ENCODE results near the gene MAP7.
"Not testable (repeated sequence)": the region's sequence is repeated elsewhere in the genome, so short reads cannot be mapped to it uniquely, and the experiment has no call there.

Gene MAP7

GRCh38 chr6:136506124-136506799 is 44.0 kb downstream of the MAP7 start:
- DNase-seq (ENCODE audit: low read depth, low spot score) = no peak

DNA sequence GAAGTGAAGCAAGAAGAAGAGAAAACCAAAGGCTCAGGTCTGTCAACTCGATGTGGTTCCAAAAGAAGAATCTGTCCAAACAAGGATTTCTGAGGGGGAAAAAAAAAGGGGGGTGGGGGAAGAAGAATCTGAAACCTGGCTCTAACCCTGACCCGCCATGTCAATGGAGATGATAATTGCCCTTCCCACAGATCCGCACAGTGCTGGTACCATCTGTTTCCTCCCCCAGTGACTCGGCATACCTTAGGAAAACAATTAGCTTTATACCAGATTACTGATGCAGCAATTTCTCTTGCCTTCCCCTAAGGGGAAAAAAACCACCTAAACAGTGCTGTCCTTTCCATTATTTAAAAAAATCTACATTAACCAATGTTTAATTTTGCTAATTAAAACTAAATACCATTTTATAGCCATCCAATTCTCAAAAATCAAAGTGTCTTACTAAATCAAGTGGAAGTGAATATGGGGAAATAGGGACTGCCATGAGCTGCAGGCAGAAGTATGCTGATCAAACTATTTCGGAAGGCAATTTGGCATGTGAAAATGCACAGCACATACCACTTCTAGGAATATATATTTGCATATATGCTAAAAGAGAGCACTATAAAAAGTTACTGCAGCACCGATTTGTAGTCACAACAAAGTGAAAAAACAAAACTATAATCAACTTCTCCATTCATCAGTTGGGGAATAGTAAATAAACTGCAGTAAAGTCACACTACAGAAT is 46.8 kb downstream of the MAP7 start:
- no peak for DNase-seq (ENCODE audit: low read depth, low spot score)

DNA sequence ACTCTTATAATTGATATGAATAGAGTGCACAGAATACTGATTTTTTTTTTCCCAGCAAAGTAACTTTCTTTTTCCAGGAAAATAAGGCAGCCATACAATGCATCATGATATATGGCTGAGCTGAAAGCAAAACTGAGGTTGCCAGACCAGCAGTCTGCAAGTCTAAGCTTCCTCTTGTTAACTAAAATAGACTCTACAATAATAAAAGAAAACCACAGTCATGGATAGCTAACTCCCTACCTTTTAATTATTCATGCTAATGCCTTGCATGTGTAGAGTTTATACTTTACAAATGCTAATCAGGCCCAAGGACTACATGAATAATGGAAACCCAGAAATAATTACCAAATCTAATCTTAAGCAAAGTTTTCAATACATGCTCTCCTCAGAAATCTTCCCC is 47.4 kb downstream of the MAP7 start:
- DNase-seq (ENCODE audit: low read depth, low spot score) = peak; percentile 47

DNA sequence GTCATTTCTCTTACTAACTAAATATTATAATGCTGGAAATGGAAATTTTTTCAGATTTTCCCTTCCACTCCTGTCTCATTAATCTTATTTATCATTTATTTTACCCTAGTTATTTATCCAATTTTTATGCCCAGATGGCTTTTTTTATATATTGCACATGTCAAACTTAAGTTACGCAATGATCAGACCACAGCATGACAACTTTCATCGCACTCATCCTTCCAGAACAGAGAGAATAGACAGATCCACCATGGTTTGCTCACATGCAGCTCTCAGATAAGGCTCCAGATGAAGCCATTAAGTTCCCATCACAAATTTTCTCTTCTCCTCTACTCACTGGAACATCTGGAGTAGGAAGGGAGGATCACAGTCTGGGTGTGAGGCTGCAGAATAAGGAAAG is 48.7 kb downstream of the MAP7 start:
- no peak for DNase-seq (ENCODE audit: low read depth, low spot score)

DNA sequence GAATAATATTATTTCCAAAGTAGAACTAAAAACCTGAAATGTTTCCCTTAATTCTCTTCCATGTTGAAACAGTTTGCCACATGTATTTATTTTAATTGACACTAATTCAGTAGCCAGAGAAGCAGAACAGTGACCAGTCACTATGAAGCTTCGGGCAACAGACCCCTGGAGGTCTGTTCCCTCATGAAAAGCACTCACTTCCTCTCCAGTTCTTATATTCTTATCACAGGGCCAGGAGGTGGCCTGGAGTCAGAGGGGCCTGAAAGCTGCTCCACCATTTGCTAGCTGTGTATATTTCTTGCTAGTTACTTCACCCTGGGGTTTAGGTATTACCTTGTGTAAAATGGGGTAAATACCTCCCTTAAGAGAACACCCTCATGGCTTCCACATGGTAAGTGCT is 49.1 kb downstream of the MAP7 start:
- no peak for DNase-seq (ENCODE audit: low read depth, low spot score)

- no peak for DNase-seq (ENCODE audit: low read depth, low spot score)
Observed at GRCh38 chr6:136500414-136500813, 49.8 kb downstream of the MAP7 start.

- no peak for DNase-seq (ENCODE audit: low read depth, low spot score)
Observed at GRCh38 chr6:136499370-136499769, 50.9 kb downstream of the MAP7 start.

DNA sequence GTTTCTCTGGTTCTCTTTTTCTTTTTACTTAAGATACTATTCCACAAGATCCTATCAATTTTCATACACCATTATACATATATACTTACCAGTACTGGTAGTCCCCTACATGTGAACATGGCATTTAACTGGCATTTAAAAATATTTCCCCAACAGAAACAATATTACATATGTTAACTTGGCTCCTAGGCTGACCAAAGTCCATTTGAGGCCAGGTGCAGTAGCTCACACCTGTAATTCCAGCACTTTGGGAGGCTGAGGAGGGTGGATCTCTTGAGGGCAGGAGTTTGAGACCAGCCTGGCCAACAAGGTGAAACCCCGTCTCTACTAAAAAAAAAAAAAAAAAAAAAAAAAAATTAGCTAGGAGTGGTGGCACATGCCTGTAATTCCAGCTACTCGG is 53.8 kb downstream of the MAP7 start:
- DNase-seq (ENCODE audit: low read depth, low spot score) = not testable (repeated sequence)

GRCh38 chr6:136494710-136495109 is 55.5 kb downstream of the MAP7 start:
- no peak for DNase-seq (ENCODE audit: low read depth, low spot score)

GRCh38 chr6:136494059-136494458 is 56.2 kb downstream of the MAP7 start:
- no peak for DNase-seq (ENCODE audit: low read depth, low spot score)

- no peak for DNase-seq (ENCODE audit: low read depth, low spot score)
Observed at GRCh38 chr6:136492409-136492808, 57.8 kb downstream of the MAP7 start.

DNA sequence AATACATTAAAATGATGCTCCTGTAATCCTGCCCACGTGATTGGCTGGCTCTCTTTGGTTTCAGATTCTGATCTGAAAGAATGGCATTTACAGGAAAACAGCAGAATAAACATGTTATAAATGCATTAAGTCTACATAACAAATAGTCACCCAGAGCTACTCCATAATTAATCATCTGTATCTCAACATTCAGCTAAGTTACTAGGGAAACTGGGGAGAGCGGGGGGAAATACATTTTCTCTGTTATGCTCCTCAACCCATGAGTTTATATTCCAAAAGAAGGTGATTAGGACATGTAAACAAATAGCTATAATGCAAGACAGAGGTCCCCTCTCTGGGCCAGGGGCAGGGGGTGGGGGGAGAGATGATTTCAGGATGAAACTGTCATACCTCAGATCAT is 58.5 kb downstream of the MAP7 start:
- no peak for DNase-seq (ENCODE audit: low read depth, low spot score)

DNA sequence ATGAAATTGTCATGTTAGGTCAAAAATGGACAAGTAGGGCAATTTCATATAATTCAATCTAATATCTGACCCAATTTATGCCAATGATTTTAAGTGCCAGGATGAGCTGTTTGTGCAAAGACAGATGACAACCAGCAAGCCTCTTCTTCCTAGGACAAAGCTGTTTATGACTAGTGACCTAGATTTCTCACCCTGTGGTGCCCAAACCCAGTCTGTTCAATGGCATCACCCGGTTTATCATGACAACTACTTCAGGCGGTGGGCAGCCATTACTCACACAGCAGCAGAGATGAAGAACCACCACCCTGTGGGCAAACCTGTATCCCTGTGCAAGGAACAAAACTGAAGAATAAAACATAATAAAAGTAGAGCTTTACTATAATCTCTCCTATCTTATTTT is 59.0 kb downstream of the MAP7 start:
- no peak for DNase-seq (ENCODE audit: low read depth, low spot score)

DNA sequence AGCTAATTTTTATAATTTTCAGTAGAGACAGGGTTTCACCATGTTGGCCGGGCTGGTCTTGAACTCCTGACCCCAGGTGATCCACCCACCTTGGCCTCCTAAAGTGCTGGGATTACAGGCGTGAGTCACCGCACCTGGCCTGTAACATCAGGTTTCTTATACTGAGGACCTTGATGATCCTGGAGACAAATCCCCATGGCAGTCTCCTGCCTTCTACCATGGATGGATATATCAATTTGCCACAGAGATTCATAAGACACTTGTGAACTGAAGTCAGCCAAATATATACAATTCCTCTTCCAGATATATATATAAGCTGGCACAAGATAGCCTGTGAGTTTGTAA is 60.6 kb downstream of the MAP7 start:
- DNase-seq (ENCODE audit: low read depth, low spot score) = not testable (repeated sequence)

DNA sequence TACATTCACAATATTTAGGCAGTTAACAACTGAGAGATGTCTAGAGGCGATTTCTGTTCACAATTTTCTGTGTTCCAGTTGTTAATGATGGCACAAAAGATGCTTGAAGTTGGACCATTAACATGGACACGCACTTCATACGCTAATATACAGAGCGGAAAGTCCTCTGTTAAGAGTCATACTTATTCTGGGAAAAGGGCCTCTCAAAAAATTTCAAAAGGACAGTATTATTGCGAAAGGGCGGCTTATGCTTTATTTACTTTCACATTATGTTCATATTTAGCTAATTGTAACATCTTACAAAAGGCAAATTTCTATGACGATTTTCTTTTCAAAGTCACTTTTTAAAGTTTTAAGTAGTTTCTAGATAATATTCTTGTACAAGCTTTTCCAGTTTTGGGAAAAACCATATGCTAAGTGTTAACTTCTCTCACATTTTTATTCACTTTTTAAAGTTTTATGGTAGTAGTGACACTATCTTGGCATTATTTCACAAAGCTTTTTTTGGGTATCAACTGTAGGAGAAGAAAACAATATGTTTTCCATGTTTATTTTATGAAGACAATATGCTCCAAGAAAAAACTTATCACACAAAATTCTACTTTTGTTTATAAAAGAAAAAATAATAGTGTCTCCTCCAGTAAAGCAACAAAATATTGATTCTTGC is 62.3 kb downstream of the MAP7 start:
- no peak for DNase-seq (ENCODE audit: low read depth, low spot score)

DNA sequence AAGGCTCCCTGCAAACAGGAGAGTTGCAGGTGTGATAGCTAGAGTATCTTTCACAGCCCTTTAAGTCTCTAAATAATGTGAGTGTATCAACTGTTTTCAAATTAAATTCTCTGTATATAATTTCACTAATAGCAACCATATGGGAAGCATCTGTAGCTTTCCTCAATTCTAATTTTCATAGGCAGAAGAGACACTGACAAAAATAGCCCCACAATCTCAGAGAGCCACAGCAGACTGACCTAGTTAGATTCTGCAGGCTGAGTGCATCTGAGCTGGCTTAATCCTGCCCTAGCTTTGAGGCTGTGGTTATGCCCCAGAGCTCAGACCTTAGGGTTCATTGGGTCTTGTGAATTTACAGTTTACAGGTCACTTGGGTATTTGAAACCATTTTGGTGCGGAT is 63.9 kb downstream of the MAP7 start:
- no peak for DNase-seq (ENCODE audit: low read depth, low spot score)

DNA sequence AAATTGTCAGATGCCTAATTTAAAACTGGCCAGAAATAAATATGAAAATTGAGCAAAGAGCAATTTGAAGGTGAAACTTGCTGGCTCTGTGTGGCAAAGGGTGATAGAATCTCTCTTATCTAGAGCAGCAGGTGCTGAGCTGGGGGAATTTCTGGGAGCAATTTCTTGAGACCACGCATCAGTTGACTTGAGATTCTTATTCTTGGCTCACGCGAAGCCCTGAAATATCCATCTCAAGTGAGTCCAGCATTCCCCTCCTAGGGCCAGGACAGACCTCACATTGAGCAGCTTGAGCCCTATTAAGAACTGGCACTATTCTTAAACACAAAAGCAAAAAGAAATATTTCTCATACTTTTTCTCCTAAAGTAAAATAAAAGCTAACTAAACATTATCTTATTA is 66.3 kb downstream of the MAP7 start:
- DNase-seq (ENCODE audit: low read depth, low spot score) = no peak

- not testable (repeated sequence) for DNase-seq (ENCODE audit: low read depth, low spot score)
Observed at GRCh38 chr6:136483005-136483404, 67.2 kb downstream of the MAP7 start.

DNA sequence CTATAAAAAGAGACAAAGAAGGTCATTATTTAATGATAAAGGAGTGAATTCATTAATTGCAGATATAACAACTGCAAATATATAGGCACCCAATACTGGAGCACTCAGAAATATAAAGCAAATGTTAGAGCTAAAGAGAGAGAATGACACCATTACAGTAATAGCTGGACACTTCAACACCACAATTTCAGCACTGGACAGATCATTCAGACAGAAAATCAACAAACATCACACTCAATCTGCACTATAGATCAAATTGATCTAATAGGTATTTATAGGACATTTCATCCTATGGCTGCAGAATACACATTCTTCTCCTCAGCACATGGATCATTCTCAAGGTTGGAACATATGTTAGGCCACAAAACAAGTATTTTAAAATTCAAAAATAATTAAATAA is 72.7 kb downstream of the MAP7 start:
- no peak for DNase-seq (ENCODE audit: low read depth, low spot score)

- no peak for DNase-seq (ENCODE audit: low read depth, low spot score)
Observed at GRCh38 chr6:136475686-136476085, 74.5 kb downstream of the MAP7 start.

DNA sequence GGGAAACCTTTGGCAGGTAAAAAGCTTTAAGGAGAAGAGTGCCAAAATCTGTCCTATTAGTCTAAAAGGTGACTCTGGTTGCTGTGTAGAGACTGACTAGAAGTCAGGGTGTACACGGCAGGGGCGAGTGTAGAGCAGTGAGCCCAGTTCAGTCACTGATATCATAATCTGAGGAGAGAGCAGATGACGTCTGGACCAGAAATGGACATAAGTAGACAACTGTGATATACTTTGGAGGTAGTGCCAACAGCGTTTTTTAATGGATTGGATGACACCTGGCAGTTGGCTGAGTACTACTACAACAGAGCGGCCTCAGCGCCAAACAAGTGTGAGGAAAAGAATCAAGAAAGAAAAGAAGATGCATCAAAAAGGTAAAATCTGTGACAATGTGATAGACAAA is 76.0 kb downstream of the MAP7 start:
- no peak for DNase-seq (ENCODE audit: low read depth, low spot score)

DNA sequence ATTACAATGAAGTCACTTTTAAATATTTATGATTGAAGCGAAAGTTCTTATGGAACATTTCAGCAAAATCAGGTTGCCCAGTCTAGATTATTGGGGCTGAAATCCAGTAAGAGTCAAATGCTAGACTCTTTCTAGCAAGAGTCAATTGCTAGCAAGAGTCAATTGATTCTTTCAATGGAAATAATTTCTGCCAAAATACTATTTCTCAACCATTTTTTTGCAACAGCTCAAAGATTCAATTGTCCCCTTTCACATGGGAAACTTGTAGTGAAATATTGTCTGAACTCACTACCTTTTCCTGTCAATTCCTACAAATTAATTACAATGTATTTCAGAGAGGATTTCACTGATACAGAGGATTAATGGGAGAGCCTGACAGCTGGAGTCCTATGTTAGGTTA is 78.3 kb downstream of the MAP7 start:
- no peak for DNase-seq (ENCODE audit: low read depth, low spot score)

- DNase-seq (ENCODE audit: low read depth, low spot score) = peak; percentile 11
Observed at GRCh38 chr6:136471372-136471771, 78.8 kb downstream of the MAP7 start.

Measured in astrocyte of the hippocampus (primary cell).